Measurements from ENCODE around the gene PLCB1. TPM values are rescaled to one million over a fixed set of nuclear protein-coding genes. Genes with fewer than 3 reads are reported as not detected.
"Not testable (repeated sequence)": the region's sequence is repeated elsewhere in the genome, so short reads cannot be mapped to it uniquely, and the experiment has no call there.

Gene PLCB1
- total RNA-seq, 1 donor from 2014 or later = 48.3 TPM

DNA sequence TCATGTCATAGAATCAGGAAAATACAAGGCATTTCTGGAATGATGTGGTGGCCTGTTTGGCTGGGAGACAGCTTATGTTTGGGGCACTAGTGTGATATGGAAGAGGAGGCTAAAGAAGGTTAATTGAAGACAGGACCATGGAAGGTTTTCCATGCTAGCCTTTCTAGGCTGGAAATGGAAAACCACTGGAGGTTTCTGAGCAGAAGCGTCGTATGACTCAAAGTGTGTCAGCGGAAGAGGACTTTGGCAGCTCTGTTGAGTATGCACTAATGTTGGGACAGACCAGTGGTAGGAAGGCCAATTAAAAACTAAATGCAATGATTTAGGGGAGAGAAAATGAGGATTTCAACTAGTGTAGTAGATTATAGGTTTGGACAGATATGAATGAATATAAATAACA, 413.1 kb downstream of the PLCB1 start:
- DNase-seq (ENCODE audit: low spot score) = no peak

DNA sequence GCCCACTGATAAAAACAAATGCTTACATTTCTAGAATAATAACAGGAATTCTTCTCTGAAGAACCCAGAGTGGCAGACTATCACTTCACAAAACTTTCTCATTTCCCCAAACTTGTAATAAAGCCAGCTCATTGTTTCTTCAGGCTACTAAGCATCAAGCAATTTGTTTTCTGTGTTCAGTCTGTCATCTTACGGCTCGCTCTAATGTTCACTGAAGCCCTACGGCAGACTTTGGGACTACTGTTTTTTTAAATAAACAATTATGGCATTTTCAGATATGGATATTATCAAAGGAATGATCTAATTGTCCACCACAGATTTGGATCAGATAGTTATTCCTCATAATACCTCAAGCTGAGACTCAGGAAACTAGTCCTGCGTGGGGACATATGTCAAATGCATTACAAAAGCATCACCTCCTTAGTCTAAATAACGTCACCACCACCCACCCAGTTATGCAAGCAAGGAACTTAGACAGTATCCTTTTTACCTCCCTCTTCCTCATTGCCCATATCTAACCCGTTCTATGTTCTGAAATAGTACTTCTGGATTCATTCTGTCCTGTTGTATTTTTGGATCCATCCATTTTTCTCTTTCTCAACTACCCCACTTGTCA, 415.1 kb downstream of the PLCB1 start:
- DNase-seq (ENCODE audit: low spot score) = no peak

DNA sequence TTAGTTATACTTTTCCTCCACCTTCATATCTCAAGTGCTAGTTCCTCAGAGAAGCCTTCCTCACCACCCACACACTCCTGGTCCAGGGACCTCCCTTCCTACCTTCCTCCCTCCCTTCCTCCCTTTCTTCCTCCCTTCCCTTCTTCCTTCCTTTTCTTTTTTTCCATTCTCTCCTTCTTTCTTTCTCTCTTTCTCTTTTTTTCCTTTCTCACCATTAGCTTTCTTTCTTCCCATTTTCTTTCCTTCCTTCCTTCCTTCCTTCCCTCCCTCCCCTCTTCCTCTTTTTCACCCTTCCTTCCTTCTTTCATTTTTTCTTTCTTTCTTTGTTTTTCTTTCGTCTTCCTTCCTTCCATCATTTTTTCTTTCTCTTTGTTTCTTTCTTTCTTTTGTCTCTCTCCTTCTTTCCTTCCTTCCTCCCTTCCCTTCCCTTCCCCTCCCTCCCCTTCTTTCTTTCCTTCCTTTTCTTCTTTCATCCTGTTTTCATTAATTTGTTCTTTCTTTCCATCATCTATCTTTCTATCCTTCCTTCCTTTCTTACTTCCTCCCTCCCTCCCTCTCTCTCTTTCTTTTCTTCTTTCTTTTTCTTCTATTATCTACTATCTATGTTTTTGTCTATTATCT, 416.0 kb downstream of the PLCB1 start:
- DNase-seq (ENCODE audit: low spot score) = no peak

DNA sequence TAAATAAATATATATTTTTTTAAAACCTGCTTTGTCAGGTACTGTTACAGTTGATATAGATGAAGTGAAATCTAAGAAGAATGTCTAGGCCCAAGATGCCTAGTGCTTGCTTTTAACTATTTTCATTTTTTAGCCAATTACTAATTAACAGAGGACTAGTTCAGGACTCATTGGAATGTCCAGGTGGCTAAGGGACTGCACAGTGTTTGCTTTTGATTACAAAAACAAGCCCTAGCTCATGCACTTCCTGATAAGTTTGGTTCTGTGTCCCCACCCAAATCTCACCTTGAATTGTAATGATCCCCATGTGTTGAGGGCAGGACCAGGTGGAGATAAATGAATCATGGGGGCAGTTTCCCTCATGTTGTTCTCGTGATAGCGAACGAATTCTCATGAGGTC, 417.1 kb downstream of the PLCB1 start:
- DNase-seq (ENCODE audit: low spot score) = no peak

DNA sequence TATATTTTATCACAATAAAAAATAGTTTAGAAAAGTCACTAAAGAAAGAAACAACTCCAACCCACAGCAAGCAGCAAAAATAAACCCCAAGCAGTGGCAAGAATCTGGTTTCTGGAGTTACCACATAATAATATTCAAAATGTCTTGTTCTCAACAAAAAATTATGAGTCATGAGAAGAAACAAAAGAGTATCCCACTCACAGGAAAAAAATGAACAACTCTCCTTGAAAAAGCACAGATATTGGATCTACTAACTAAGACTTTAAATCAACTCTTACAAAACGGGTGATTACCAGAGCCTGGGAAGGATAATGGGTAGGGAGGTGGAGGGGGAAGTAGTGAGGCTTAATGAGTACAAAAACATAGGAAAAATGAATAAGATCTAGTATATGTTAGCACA, 425.6 kb downstream of the PLCB1 start:
- DNase-seq (ENCODE audit: low spot score) = no peak

DNA sequence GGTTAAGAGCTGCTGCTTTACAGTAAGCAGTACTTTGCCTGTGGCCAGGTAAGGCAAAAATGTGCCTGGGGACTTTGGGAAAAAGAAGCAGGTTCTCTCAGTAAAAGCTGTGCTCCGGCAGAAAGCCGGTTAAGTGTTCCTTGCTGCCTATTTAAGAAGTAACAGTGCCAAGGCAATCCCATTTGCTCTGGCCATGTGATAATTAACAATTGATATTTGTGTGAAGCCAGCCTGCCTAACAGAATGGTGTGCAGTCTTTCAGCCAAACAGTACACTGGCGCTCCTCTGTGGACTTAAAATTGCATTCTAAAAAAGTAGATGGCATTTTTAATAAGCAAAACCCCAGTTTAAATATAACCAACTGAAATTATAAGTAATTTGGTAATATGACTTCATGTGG, 430.3 kb downstream of the PLCB1 start:
- DNase-seq (ENCODE audit: low spot score) = no peak

DNA sequence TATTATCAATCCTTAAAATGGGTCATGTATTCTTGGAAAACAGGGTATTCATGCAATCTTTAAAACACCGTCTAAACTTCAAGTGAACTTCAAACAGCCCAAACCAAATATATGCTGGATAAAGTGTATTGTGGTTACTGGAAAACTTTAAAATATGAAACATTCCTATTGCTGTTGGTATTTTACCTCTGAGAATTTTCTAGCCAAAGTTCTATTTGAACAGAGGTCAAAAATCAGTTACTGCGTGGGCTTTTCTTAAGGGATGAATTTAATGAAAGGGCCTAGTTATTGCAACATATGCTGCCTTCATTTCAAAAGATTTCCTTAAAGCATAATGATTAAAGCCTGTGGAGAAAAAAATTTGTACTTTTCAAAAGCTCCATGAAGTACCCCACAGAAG, 436.0 kb downstream of the PLCB1 start:
- DNase-seq (ENCODE audit: low spot score) = no peak

DNA sequence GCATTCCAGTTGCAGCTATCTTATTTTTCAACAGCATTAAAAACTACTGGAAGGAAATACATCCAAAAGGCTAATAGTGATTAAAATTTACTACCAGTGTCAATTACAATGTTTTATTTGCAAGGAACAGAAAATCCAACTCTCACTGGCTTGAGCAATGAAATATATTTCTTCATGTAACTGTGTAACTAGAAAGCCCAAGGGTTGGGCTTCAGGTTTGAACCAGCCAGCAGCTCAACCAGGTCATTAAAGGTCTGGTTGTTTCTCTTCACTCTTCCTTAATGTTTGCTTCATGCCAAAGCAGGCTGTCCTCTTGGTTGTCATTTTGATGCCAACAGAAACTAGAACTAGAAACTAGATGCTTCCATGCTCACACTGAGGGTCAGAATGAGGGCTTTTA, 437.7 kb downstream of the PLCB1 start:
- DNase-seq (ENCODE audit: low spot score) = no peak

DNA sequence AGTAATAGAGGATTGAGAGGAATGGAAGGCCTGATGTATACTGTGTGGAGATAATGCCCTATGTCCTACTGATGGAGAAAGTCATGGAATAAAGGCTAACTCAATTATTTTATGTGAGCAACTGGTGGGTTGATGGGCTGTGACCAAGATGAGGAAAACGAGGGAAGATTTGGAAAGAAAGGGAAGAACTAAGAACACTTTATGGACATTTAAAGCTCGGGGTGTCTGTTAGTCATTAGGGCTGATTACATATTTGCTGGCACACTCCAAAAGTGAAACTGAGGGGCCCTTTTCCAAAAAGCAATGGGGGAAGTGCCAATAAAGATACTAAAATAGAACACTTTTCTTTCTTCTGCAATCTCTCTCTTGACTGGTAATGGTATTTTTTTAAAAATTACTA, 439.5 kb downstream of the PLCB1 start:
- DNase-seq (ENCODE audit: low spot score) = no peak

DNA sequence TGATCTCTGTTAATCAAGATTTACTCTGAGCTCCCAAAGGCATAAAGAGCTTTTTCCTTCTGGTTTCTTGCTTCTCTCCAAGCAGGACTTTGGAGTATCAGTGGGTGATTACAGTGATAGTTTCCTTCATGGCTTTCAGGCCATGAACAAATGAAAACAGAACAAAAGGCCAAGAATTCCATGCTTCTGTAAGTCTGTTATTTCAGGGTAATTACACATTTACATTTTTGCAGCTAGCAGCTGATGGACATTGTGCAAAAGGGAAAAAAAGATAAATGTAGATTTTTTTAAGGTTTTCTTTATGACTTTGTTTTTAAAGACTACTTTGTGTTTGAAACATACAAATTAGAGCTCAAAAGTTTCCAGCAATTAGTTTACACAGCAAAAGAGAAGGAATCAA, 441.6 kb downstream of the PLCB1 start:
- DNase-seq (ENCODE audit: low spot score) = no peak

DNA sequence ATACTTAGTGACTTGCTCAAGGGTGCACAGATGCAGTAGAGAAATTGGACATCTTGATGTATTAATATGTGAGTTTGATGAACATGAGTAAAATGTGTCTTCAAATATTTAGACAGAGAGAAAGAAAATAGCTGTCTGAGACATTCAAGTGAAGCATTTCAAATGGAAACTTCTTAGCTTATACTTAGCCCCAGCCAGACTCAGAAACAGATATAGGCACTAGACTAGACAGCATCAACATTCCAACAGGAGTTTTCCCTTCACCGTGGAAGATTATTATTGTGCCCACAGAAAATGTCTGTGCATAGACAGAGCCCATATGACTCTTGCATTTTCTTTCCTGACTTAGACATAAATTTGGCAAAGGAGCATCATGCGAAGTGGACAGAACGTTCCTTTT, 443.0 kb downstream of the PLCB1 start:
- DNase-seq (ENCODE audit: low spot score) = no peak

DNA sequence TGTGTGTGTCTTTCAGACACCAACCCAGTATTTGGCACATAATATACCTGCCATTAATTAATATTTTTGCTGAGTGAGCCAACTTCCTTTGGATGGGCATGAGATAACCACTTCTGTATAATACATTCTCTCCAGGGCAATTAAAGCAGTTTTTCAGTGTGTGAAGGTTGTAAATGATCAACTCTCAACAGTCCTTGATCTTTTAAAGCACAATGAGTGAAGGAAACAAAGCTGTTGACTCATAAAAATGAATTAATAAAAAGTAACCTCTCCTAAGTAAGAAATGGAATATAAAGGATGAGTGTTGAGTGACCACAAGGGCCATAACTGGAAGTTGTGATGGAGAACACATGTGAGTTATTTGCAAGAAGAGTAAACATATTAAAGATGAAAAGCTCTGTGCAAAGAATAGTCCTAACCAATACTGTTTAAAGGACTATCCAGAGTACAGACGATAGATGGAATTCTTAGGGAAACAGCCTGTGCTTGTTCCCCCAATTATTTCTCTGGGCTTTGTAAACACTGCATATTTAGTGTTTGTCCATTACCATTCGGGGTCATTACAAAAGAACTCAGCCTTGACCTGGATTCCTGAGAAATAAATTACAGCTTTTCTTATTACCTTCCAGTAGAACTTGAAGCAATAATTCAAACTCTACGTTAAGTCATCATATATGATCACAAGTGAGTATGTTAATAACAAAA, 446.2 kb downstream of the PLCB1 start:
- DNase-seq (ENCODE audit: low spot score) = no peak

DNA sequence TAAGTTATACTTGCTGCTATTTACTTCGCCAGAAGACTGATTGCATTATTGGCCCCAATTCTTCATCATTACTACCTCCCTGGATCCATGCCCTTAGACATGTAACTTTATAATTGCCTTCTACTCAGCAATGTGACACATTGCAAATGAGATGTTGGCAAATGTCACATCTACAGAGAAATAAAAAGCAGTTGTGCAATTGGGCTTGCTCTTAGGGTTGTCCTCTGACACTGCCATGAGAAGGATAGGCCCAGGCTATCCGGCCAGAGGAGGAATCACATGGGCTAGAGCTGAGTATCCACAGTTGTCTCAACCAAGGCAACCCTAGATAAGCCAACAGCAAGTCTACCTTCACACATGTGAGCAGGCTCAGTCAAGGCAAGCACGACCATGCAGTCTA, 447.0 kb downstream of the PLCB1 start:
- no peak for DNase-seq (ENCODE audit: low spot score)

DNA sequence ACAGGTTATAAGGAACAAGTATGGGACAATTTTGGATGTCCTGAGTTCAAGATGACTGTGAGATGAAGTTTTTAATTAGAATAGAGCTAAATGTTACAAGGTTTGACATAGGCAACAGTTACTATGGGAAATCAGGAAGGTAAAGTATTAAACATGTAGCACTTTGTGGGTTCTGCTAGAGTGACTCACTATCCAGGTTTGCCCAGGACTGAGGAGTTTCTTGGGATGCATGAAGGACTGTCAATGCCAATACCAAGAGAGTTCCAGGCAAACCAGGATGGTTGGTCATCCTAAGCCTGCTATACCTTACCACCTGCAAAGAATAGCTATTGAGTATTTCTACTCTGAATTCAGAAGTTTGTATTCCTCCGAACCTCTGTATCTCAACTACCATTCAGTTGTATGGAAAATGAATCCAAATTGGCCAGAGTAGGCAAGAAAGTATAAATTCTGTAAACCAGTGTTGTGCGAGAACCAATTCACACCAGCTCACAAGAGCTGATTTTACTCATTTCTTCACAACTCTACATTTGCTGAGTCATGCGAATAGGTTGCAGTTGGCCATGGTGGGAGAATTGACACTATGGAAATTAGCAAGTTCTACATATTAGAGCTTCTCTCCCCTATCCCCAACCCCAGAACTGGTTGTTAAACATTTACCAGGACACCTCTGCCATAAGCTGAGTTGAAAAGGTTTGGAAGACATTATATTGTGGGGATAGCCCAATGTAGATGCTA, 449.5 kb downstream of the PLCB1 start:
- DNase-seq (ENCODE audit: low spot score) = no peak

DNA sequence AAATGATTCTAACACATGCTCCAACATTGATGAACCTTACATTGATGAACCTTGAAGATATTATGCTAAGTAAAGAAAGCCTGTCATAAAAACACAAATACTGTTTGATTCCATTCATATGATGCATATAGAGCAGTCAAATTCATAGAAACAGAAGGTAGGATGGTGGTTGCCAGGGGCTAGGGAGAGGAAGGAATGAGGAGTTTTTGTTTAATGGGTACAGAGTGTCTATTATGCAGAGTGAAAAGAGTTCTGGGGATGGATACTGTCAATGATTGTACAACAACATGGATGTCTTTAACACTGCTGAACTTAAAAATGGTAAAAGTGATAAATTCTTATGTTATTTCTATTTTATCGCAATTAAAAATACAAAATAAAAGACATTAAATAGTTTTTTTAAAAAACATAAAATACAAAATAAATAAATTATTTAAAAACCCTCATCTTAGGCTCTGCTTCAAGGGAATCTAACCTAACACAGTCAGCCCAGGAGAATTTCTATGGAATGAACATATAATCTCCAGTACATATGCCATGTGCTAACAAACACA, 451.0 kb downstream of the PLCB1 start:
- DNase-seq (ENCODE audit: low spot score) = no peak

DNA sequence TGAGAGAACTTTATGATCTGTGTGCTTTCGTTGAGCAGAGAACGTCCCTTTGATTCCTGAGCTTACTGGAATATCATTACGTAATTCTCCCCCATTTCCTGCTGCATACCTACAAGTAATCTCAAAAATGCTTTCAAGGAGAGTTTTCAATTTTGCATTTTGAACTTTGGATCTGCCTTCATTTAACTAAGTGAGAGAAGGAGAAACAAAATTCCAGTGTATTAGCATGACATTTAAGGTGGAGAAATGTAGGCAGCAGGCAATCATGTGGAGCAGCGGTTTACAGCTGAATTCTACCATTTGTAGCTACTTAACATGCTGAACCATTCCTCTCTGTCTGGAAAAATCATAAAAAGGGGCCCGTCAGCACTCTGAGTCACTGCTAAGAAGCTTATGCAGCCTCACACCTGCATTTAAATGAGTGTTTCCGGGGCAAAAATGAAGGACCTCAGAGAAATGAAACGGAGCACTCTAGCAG, 451.5 kb downstream of the PLCB1 start:
- no peak for DNase-seq (ENCODE audit: low spot score)

DNA sequence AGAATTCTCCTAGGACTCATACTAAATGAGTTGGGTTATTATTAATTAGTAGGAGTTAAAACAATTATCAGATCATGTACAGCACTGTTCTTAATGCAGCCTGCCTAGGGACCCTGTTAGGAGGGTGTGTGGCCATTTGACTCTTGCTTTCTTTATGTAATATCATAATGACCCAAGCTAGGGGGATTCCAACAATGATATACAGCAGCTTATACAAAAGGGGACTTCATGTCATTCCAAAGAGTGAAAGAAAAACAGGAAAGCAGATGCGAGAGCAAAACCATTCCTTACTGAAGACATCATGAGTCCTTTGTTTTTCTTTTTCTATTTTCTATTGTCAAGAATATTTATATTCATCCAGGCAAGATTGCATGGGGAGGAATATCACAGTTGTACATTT, 455.2 kb downstream of the PLCB1 start:
- no peak for DNase-seq (ENCODE audit: low spot score)

DNA sequence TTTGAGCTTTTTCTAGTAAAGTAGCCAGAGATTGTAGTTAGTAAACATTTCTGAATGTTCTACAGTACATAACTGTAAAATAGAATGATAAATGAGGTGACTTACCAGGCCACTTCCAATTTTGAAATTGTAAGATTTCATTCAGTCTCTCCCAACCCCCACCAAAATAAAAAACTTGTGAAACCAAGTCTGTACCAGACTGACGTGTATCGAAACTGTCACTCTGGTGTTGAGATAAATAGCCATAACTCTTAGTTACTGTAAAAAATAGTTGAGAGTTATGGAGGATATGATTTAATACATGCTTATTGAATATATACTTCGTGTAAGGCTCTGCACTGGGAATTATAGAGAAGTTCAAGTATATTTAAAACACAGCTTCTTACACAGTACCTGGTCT, 455.7 kb downstream of the PLCB1 start:
- no peak for DNase-seq (ENCODE audit: low spot score)

DNA sequence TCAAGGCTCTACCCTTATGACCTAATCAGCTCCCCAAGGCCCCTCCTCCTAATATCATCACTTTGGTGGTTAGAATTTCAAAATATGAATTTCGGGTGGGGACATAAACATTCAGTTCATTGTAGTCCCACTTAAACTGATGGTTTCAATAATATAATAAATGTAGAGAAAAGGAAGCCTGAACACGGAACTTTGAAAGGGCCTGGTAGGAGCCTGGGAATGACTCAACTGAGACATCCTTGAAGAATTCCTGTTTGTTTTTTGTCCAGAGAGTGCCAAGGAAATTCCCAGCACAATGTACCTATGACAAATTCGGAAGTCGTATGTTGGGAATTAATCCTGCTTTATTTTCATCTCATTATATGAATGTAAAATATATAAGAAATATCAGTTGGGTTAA, 457.9 kb downstream of the PLCB1 start:
- DNase-seq (ENCODE audit: low spot score) = no peak

DNA sequence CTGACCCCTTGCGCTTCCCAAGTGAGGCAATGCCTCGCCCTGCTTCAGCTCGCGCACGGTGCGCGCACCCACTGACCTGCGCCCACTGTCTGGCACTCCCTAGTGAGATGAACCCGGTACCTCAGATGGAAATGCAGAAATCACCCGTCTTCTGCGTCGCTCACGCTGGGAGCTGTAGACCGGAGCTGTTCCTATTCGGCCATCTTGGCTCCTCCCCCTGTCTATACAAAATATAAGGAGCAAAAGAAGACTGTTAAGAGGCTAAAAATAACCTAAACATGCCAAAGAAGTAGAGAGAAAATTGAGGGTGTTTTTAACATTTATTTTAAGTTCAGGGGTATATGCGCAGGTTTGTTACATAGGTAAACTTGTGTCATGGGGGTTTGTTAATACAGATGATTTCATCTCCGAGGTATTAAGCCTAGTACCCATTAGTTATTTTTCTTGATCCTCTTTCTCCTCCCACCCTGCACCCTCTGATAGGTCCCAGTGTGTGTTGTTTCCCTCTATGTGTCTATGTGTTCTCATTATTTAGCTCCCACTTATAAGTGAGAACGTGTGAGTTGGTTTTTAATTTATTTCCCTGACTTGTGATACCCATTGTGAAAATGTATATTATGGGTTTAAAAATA, 469.0 kb downstream of the PLCB1 start:
- DNase-seq (ENCODE audit: low spot score) = not testable (repeated sequence)

DNA sequence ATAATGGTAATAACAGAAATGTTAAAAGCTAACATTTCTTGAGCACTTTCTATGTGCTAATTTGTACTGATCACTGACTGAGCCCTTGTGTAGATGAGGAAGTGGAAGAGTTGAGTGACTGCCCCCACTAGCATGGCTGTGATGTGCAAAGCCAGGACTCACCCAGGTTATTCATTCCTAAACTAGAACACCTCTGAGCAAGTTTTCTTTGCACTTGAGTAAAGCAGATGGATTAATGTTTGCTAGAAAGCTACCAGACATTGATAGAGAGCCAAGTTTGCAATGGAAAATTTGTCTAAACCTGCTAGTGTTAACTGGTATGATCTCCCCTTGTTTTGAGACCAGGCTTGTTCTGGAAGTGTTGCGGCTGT, 469.5 kb downstream of the PLCB1 start:
- DNase-seq (ENCODE audit: low spot score) = no peak
